BJ (cell line): Measurements from ENCODE around the gene DOCK8. TPM values are rescaled to one million over a fixed set of nuclear protein-coding genes. Genes with fewer than 3 reads are reported as not detected.

ENCODE experiments used
- CTCF ChIA-PET: fragments of 350-600 bp; formaldehyde crosslinking; extraction: SDS; loops from one replicate; lab custom pipeline; 2021; ENCODE audit warnings: antibody characterized with exemption, inconsistent platforms; lab: Yijun Ruan, JAX
- POLR2A ChIA-PET: fragments of 300-600 bp; sonication (Branson Sonifier 250); formaldehyde crosslinking; extraction: SDS; loops from one replicate; lab custom pipeline; 2021; ENCODE audit warnings: antibody characterized with exemption; lab: Charles Lee
- DNase-seq: peaks from one replicate; pipeline ENCODE4 v3.0.0-alpha.2; 2011; ENCODE audit warnings: low read depth
- H3K27me3 ChIP-seq: 2 replicates; pipeline ENCODE4 v1.6.0; 2011; ENCODE audit warnings: low read length; ENCODE audit not compliant: control insufficient read depth, insufficient read depth
- H3K36me3 ChIP-seq: 2 replicates; pipeline ENCODE4 v1.5.1; 2011; ENCODE audit warnings: low read length; ENCODE audit not compliant: control insufficient read depth, insufficient read depth
- H3K4me3 ChIP-seq: 2 replicates; pipeline ENCODE4 v1.5.1; 2011; ENCODE audit warnings: low read depth, mild to moderate bottlenecking, control low read depth, low read length
- CTCF ChIP-seq: IDR thresholded peaks from 2 replicates; pipeline ENCODE4 v1.5.1; 2011; ENCODE audit warnings: low read depth, mild to moderate bottlenecking, control low read depth, inconsistent platforms, low read length, moderate library complexity; ENCODE audit not compliant: insufficient read depth
- polyA plus RNA-seq: library from polyadenylated mRNA; depleted of rRNA; stranded (reverse); fragments of >200 nt; gene quantifications from 2 replicates; pipeline ENCODE4 v1.2.3, GENCODE V29; 2011

The DOCK8 gene
- polyA plus RNA-seq, 1 experiment = 0.07 TPM

DNA sequence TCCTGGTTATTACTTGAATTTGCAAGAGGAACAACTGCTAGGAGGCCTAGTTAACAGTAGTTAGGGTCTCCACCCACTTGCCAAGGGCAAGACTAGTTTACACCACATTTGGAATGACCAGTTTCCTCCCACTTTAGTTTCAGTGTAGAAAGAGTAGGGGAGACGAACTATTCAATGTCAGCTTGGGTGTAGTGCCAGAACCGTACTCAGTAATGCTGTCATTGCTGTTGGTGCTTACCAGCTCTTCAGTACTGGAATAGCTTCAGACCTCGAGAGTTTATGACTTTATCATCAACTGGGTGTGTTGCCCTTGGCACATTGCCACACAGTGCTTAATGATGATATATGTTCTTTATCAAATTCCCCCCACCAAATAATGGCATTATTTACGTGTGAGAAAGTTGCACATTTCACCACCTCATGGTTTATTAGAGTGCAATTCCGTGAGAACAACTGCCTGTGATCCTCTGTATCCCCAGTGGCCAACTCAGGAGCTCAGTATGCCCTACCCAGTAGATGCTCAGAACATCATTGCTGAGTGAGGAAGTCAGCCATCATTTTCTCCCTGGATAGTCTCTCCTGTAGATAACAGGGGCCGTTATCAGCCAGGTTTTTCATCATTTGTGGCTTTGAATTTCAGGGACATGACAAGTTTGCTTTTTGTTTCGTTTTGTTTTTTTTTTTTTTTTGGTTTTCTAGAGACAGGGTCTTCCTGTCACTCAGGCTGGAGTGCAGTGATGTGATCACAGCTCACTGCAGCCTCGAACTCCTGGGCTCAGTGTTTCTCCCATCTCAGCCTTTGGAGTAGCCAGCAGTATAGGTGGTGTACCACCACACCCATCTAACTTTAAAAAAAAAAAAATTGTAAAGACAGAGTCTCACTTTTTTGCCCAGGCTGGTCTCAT lies 67.3 kb downstream of the DOCK8 start:
- no peaks in the 10 kb centered on the region for H3K36me3 ChIP-seq
- TF ChIP-seq CTCF = no peak
- ChIA-PET POLR2A (no interaction called here), CTCF (no interaction called here)
- no peak for DNase-seq
- no peaks in the 10 kb centered on the region for H3K27me3 ChIP-seq
- no peak overlapping the region for H3K4me3 ChIP-seq

DNA sequence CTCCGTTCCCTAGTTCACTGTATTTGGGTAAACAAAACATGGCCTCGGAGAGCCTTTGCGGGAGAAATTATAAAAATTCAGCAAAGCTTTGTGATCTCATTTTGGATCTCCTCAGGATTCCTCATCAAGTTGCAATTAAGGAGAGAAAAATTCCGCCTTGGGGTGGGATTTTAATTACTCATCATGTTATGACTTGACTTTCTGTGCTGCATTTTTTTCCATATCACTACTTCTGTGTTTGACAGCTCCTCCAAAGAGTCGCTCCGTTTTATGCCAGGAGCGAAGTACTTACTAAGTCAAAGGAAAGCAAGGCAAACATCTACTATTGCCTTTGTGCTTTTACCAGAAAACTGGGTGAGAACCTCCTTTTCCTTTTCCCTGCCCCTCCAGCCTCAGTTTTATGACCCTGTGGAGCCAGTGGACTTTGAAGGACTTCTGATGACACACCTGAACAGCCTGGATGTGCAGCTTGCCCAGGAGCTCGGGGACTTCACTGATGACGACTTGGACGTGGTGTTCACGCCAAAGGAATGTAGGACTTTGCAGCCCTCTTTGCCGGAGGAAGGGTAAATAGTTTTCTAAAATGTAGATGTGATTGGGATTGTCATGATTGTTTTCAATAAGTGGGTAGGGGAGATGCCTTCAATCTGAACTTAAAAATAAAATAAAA lies 71.5 kb downstream of the DOCK8 start:
- POLR2A ChIA-PET = no interaction called here
- Histone ChIP-seq H3K4me3 (no peak overlapping the region), H3K36me3 (no peaks in the 10 kb centered on the region), H3K27me3 (no peaks in the 10 kb centered on the region)
- CTCF ChIA-PET = no interaction called here
- no peak for DNase-seq
- TF ChIP-seq CTCF = no peak

DNA sequence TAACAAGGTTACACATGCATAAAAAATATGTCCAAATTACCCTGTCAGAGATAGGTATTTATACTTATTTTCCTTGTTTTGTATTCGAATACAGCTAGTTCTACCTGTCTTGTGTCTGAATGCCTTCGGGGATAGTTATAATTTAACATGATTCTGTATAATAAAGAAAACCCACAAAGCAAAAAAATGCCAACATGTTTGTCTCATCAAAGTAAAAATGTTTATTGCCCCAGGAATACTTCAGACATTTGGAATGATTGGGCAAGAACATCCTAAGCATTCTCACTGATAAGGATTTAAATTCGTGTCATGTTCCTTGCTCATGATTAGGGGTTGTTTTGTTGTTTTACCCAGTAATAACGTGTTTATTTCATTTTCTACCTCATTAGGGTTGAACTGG lies 74.5 kb downstream of the DOCK8 start:
- no peak for TF ChIP-seq CTCF
- DNase-seq = no peak
- no peaks in the 10 kb centered on the region for H3K27me3 ChIP-seq
- ChIA-PET POLR2A (no interaction called here), CTCF (no interaction called here)
- H3K4me3 ChIP-seq = no peak overlapping the region
- no peaks in the 10 kb centered on the region for H3K36me3 ChIP-seq

GRCh38 chr9:292915-293314 lies 78.2 kb downstream of the DOCK8 start:
- Histone ChIP-seq H3K27me3 (no peaks in the 10 kb centered on the region), H3K36me3 (no peaks in the 10 kb centered on the region), H3K4me3 (no peak overlapping the region)
- ChIA-PET CTCF (no interaction called here), POLR2A (no interaction called here)
- DNase-seq = no peak
- no peak for TF ChIP-seq CTCF

GRCh38 chr9:295576-295975 lies 80.9 kb downstream of the DOCK8 start:
- TF ChIP-seq CTCF = no peak
- ChIA-PET CTCF (interaction anchor here (1.2 kb wide), 1 partner anchor 22 kb away, joined by 3 read pairs; no protein-coding TSS in a partner anchor), POLR2A (no interaction called here)
- Histone ChIP-seq H3K4me3 (no peak overlapping the region), H3K27me3 (no peaks in the 10 kb centered on the region), H3K36me3 (no peaks in the 10 kb centered on the region)
- no peak for DNase-seq
